Measurements from ENCODE around the gene CHML.
"Not testable (repeated sequence)": the region's sequence is repeated elsewhere in the genome, so short reads cannot be mapped to it uniquely, and the experiment has no call there.

DNA sequence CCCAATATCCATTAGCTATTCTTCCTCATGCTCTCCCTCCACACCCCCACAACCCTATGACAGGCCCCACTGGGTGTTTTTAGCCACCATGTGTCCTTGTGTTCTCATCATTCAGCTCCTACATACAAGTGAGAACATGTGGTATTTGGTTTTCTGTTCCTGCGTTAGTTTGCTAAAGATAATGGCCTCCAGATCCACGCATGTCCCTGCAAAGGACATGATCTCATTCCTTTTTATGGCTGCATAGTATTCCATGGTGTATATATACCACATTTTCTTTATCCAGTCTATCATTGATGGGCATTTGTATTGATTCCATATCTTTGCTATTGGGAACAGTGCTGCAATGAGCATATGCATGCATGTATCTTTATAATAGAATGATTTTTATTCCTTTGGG, 18.8 kb upstream of the CHML start:
- TF ChIP-seq CTCF (IDR thresholded peaks at IDR 0.05; ENCODE audit: insufficient read depth, low read length, poor library complexity, severe bottlenecking); EZH2phosphoT487 (conservative IDR thresholded peaks at IDR 0.05; ENCODE audit: low read length): not testable (repeated sequence)
